ENCODE data around the gene UGT1A8.

- TF ChIP-seq POLR2A (IDR thresholded peaks at IDR 0.05) (no peak), CTCF (IDR thresholded peaks at IDR 0.05) (no peak), POLR2AphosphoS5 (IDR thresholded peaks at IDR 0.05; ENCODE audit: insufficient read depth in 1 of 2, low read depth in 1 of 2) (no peak)
Observed at GRCh38 chr2:233813236-233814055, 196.0 kb downstream of the UGT1A8 start.

Measured in vagina (tissue), 2 donors.